ENCODE measurements around the gene IFT57.

- TF ChIP-seq CTCF (conservative IDR thresholded peaks at IDR 0.05; ENCODE audit: low read length) (no peak), EZH2phosphoT487 (IDR thresholded peaks at IDR 0.05; ENCODE audit: borderline replicate concordance) (no peak)
These were observed 90.6 kb downstream of the IFT57 start for GRCh38 chr3:108131475-108132134.
